HCT116 (cell line): ENCODE results near the gene SNX25. TPM values are rescaled to one million over a fixed set of nuclear protein-coding genes. Genes with fewer than 3 reads are reported as not detected.

ENCODE experiments used
- ATAC-seq: fragments of 200-7000 bp; cut with Tn5 transposase; 2 replicates; pipeline ENCODE4 v1.9.1; 2020; ENCODE audit warnings: mild to moderate bottlenecking, moderate library complexity
- BruUV-seq: library from RNA; stranded (reverse); fragments of 400-500 nt; replicated peaks from 2 replicates; lab custom pipeline; 2021; lab: Mats Ljungman, UMichigan
- CTCF ChIA-PET: fragments of 300-600 bp; sonication (Branson Sonifier 250); formaldehyde crosslinking; loops from one replicate; lab custom pipeline; 2021; ENCODE audit warnings: antibody characterized with exemption; lab: Charles Lee
- POLR2A ChIA-PET: fragments of 300-600, 350-600 bp; sonication (Branson Sonifier 250); formaldehyde crosslinking; loops from one replicate; lab custom pipeline; 2021; ENCODE audit warnings: antibody characterized with exemption; lab: Charles Lee
- RAD21 ChIA-PET, 2 experiments: fragments of 300-600 bp; sonication (Branson Sonifier 250); formaldehyde crosslinking; loops; one replicate each; lab custom pipeline; 2023; ENCODE audit warnings: low total read pairs in 2 of 2; ENCODE audit not compliant: uncharacterized antibody in 2 of 2, unreplicated experiment in 2 of 2, low non-redundant PET in 1 of 2; lab: Charles Lee
- DNase-seq: peaks from one replicate; pipeline ENCODE4 v3.0.0-alpha.2; 2010; ENCODE audit warnings: low read depth, low spot score
- H2AFZ ChIP-seq: fragments of 200-600 bp; shearing (Covaris generic), sonication (generic); 2 replicates; pipeline ENCODE4 v1.6.1; 2017; ENCODE audit warnings: low read depth, mixed run types, mixed read lengths, antibody characterized with exemption, low read length; ENCODE audit not compliant: poor library complexity, severe bottlenecking
- H3K27ac ChIP-seq: 2 replicates; pipeline ENCODE4 v1.5.1; 2012; ENCODE audit warnings: low read depth, low read length
- H3K27me3 ChIP-seq: fragments of 200-600 bp; sonication (generic); 2 replicates; pipeline ENCODE4 v1.6.1; 2016; ENCODE audit warnings: mixed run types, low read length, mixed read lengths; ENCODE audit not compliant: insufficient read depth
- H3K36me3 ChIP-seq, 2 experiments: fragments of 200-500 bp in 1 of 2; fragments of 200-600 bp in 1 of 2; sonication (Bioruptor generic) in 1 of 2; sonication (generic) in 1 of 2; 2 replicates each; pipeline versions ENCODE4 v1.5.1 to v1.6.1; 2014 to 2016; ENCODE audit warnings: low read length in 2 of 2, inconsistent platforms in 1 of 2, mixed read lengths in 1 of 2, mixed run types in 1 of 2; ENCODE audit not compliant: insufficient read depth in 2 of 2, control insufficient read depth in 1 of 2
- H3K4me1 ChIP-seq, 2 experiments: fragments of 200-600 bp in 1 of 2; sonication (generic) in 1 of 2; 2 replicates each; pipeline versions ENCODE4 v1.5.1 to v1.6.1; 2012 to 2017; ENCODE audit warnings: low read length in 2 of 2, inconsistent platforms in 1 of 2, mild to moderate bottlenecking in 1 of 2, mixed read lengths in 1 of 2, mixed run types in 1 of 2, moderate library complexity in 1 of 2; ENCODE audit not compliant: insufficient read depth in 2 of 2, control insufficient read depth in 1 of 2
- H3K4me2 ChIP-seq: fragments of 200-600 bp; sonication (generic); 2 replicates; pipeline ENCODE4 v1.6.1; 2017; ENCODE audit warnings: mixed run types, low read length, mixed read lengths
- H3K4me3 ChIP-seq, 2 experiments: fragments of 200-600 bp in 1 of 2; sonication (generic) in 1 of 2; replicated peaks in 1 of 2; 2 replicates each; pipeline ENCODE4 v1.5.1; 2011 to 2016; ENCODE audit warnings: low read length in 2 of 2, control low read depth in 1 of 2, low read depth in 1 of 2, mild to moderate bottlenecking in 1 of 2, mixed read lengths in 1 of 2, mixed run types in 1 of 2
- H3K79me2 ChIP-seq: fragments of 200-600 bp; sonication (generic); 2 replicates; pipeline ENCODE4 v1.6.1; 2017; ENCODE audit warnings: mild to moderate bottlenecking, mixed run types, low read length, moderate library complexity, mixed read lengths; ENCODE audit not compliant: insufficient read depth
- H3K9ac ChIP-seq: fragments of 200-600 bp; sonication (generic); 2 replicates; pipeline ENCODE4 v1.6.1; 2016; ENCODE audit warnings: low read length, mixed read lengths
- H3K9me2 ChIP-seq: fragments of 200-600 bp; sonication (generic), shearing (Covaris generic); 2 replicates; pipeline ENCODE4 v1.6.1; 2017; ENCODE audit warnings: mixed run types, mild to moderate bottlenecking, moderate library complexity; ENCODE audit not compliant: insufficient read depth
- H3K9me3 ChIP-seq, 2 experiments: fragments of 200-500 bp in 1 of 2; fragments of 200-600 bp in 1 of 2; sonication (Bioruptor generic) in 1 of 2; sonication (generic) in 1 of 2; 2 replicates each; pipeline ENCODE4 v1.6.1; 2014 to 2017; ENCODE audit warnings: low read length in 2 of 2, mixed read lengths in 2 of 2, inconsistent platforms in 1 of 2, low read depth in 1 of 2, mild to moderate bottlenecking in 1 of 2, mixed run types in 1 of 2, moderate library complexity in 1 of 2; ENCODE audit not compliant: control insufficient read depth in 1 of 2, insufficient read depth in 1 of 2
- H4K20me1 ChIP-seq: fragments of 200-600 bp; sonication (generic), shearing (Covaris generic); 2 replicates; pipeline ENCODE4 v1.6.1; 2017; ENCODE audit warnings: mixed run types, mild to moderate bottlenecking, moderate library complexity; ENCODE audit not compliant: insufficient read depth
- EGR1 ChIP-seq: IDR thresholded peaks from 2 replicates; pipeline ENCODE4 v1.6.1; 2012; ENCODE audit warnings: low read depth
- ELF1 ChIP-seq: IDR thresholded peaks from 2 replicates; pipeline ENCODE4 v1.6.1; 2012; ENCODE audit warnings: low read depth, borderline replicate concordance
- EZH2 ChIP-seq: fragments of 200-600 bp; sonication (generic); IDR thresholded peaks from 2 replicates; pipeline ENCODE4 v1.6.1; 2017; ENCODE audit warnings: antibody characterized with exemption, mixed run types
- EZH2phosphoT487 ChIP-seq: fragments of 200-600 bp; IDR thresholded peaks from 2 replicates; pipeline ENCODE4 v1.6.1; 2018; ENCODE audit warnings: antibody characterized with exemption, borderline replicate concordance
- JUND ChIP-seq: IDR thresholded peaks from 2 replicates; pipeline ENCODE4 v1.6.1; 2012
- POLR2A ChIP-seq: IDR thresholded peaks from 2 replicates; pipeline ENCODE4 v1.7.0; 2011; ENCODE audit warnings: borderline replicate concordance; ENCODE audit not compliant: insufficient read depth, insufficient read length; ENCODE audit errors: extremely low read depth
- SRF ChIP-seq: IDR thresholded peaks from 2 replicates; pipeline ENCODE4 v1.6.1; 2012; ENCODE audit warnings: low read depth
- YY1 ChIP-seq: IDR thresholded peaks from 2 replicates; pipeline ENCODE4 v1.6.1; 2011; ENCODE audit warnings: low read length, low read depth, moderate library complexity, mild to moderate bottlenecking; ENCODE audit not compliant: insufficient replicate concordance; ENCODE audit errors: extremely low read depth
- intact Hi-C: fragments of 100-400 bp; cut with micrococcal nuclease; formaldehyde crosslinking; loops from 2 replicates; pipeline ENCODE4 v1.10.0; 2022
- total RNA-seq: library from RNA; stranded (reverse); gene quantifications from one replicate; pipeline ENCODE4 v1.2.1, GENCODE V29; 2021; ENCODE audit not compliant: unreplicated experiment
- TF ChIP-seq, protein P1 (sequence below): IDR thresholded peaks from 2 replicates; pipeline ENCODE4 v1.6.1; 2011; ENCODE audit warnings: mild to moderate bottlenecking, low read length, moderate library complexity; ENCODE audit not compliant: insufficient replicate concordance; ENCODE audit errors: extremely low read depth
- TF ChIP-seq, protein P2 (sequence below): IDR thresholded peaks from 2 replicates; pipeline ENCODE4 v1.6.1; 2012
- TF ChIP-seq, protein P3 (sequence below), 3 experiments: fragments of 200-600 bp in 1 of 3; sonication (generic) in 1 of 3; IDR thresholded peaks in 2 of 3; conservative IDR thresholded peaks in 1 of 3; 2 replicates each; pipeline ENCODE4 v1.5.1; 2012 to 2017; ENCODE audit warnings: low read depth in 2 of 3, low read length in 2 of 3, antibody characterized with exemption in 1 of 3, borderline replicate concordance in 1 of 3, control low read depth in 1 of 3, mild to moderate bottlenecking in 1 of 3, mixed read lengths in 1 of 3, mixed run types in 1 of 3, moderate library complexity in 1 of 3; ENCODE audit not compliant: insufficient read depth in 1 of 3
- TF ChIP-seq, protein P4 (sequence below): IDR thresholded peaks from 2 replicates; pipeline ENCODE4 v1.6.1; 2012

The SNX25 gene
- total RNA-seq, 1 experiment from 2014 or later: 20.9 TPM

DNA sequence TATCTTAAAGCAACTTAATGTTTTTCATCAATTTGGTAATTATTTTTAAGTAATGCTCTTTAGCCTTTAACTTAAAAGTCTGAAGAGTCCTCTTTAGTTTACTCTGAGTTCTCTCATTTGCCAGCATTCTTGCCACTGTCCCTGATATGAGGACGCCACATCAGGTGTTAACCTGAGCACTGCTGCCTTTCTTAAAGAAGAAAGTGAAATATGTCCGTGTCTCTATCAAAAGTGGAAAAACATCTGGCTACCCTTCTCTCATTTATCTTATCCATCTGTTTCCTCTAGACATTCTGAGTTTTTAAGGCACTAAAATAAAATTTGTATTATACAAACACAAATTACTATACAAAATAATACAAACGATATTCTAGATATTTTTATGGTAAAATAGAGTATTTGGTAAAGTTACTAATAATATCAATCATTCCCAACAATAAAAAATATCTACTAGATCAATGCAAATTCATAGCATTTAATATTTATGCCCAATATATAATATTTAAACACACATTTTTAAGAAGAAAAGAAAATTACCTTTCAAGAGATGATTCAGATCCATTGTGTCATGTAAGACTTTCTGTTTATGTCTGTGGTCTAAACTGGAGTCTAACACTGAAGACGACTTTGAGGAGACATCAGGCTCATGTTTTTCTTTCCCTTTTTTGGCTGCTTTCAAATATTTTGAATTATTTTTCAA lies 19.6 kb upstream of the SNX25 start:
- H3K4me3 ChIP-seq: no peak overlapping the region
- H3K9ac ChIP-seq: no peak overlapping the region
- no peak overlapping the region for H3K4me2 ChIP-seq
- peaks cover 3 to 14% of the 10 kb centered on the region in 2 experiments; a peak in 1 of 4 replicates for H3K36me3 ChIP-seq
- no peaks in the 10 kb centered on the region for H3K27me3 ChIP-seq
- no peaks in the 10 kb centered on the region for H3K9me3 ChIP-seq
- intact Hi-C loops: no loop called here
- BruUV-seq: no TSS peak
- DNase-seq: no peak
- no peaks in the 10 kb centered on the region for H3K9me2 ChIP-seq
- H3K27ac ChIP-seq: no peak overlapping the region
- RAD21 ChIA-PET: no interaction called here
- CTCF ChIA-PET: no interaction called here
- POLR2A ChIA-PET: no interaction called here
- H2AFZ ChIP-seq: no peak overlapping the region
- peaks cover 3% of the 10 kb centered on the region; the same call in 1 of the 2 replicates for H4K20me1 ChIP-seq
- peaks cover 77% of the 10 kb centered on the region for H3K79me2 ChIP-seq
- no peak for TF ChIP-seq SRF
- TF ChIP-seq, protein P1, sequence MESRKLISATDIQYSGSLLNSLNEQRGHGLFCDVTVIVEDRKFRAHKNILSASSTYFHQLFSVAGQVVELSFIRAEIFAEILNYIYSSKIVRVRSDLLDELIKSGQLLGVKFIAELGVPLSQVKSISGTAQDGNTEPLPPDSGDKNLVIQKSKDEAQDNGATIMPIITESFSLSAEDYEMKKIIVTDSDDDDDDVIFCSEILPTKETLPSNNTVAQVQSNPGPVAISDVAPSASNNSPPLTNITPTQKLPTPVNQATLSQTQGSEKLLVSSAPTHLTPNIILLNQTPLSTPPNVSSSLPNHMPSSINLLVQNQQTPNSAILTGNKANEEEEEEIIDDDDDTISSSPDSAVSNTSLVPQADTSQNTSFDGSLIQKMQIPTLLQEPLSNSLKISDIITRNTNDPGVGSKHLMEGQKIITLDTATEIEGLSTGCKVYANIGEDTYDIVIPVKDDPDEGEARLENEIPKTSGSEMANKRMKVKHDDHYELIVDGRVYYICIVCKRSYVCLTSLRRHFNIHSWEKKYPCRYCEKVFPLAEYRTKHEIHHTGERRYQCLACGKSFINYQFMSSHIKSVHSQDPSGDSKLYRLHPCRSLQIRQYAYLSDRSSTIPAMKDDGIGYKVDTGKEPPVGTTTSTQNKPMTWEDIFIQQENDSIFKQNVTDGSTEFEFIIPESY: no peak
- TF ChIP-seq EZH2phosphoT487: no peak
- TF ChIP-seq, protein P2, sequence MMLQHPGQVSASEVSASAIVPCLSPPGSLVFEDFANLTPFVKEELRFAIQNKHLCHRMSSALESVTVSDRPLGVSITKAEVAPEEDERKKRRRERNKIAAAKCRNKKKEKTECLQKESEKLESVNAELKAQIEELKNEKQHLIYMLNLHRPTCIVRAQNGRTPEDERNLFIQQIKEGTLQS: no peak
- TF ChIP-seq ELF1: no peak
- TF ChIP-seq, protein P3, sequence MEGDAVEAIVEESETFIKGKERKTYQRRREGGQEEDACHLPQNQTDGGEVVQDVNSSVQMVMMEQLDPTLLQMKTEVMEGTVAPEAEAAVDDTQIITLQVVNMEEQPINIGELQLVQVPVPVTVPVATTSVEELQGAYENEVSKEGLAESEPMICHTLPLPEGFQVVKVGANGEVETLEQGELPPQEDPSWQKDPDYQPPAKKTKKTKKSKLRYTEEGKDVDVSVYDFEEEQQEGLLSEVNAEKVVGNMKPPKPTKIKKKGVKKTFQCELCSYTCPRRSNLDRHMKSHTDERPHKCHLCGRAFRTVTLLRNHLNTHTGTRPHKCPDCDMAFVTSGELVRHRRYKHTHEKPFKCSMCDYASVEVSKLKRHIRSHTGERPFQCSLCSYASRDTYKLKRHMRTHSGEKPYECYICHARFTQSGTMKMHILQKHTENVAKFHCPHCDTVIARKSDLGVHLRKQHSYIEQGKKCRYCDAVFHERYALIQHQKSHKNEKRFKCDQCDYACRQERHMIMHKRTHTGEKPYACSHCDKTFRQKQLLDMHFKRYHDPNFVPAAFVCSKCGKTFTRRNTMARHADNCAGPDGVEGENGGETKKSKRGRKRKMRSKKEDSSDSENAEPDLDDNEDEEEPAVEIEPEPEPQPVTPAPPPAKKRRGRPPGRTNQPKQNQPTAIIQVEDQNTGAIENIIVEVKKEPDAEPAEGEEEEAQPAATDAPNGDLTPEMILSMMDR (IDR thresholded peaks at IDR 0.05 in 2 of 3, conservative IDR thresholded peaks at IDR 0.05 in 1 of 3; ENCODE audit: borderline replicate concordance in 1 of 3, insufficient read depth in 1 of 3, low read depth in 2 of 3, low read length in 2 of 3): no peak
- TF ChIP-seq, protein P4, sequence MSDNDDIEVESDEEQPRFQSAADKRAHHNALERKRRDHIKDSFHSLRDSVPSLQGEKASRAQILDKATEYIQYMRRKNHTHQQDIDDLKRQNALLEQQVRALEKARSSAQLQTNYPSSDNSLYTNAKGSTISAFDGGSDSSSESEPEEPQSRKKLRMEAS: no peak
- no peak for TF ChIP-seq POLR2A
- no peak for TF ChIP-seq EZH2
- no peak for TF ChIP-seq JUND
- TF ChIP-seq YY1: no peak
- no peak for TF ChIP-seq EGR1
- ATAC-seq: no peak
- peaks cover 10 to 11% of the 10 kb centered on the region in 2 experiments for H3K4me1 ChIP-seq
